H9 (cell line): ENCODE measurements around the gene ACVR1B. TPM values are rescaled to one million over a fixed set of nuclear protein-coding genes. Genes with fewer than 3 reads are reported as not detected.

Source experiments
- DNase-seq: peaks from one replicate; pipeline ENCODE4 v3.0.0-alpha.2; 2017
- H2AFZ ChIP-seq: one replicate; pipeline ENCODE4 v1.6.1; 2013; ENCODE audit warnings: mild to moderate bottlenecking, low read length, control low read depth, moderate library complexity
- H2AK5ac ChIP-seq: 2 replicates; pipeline ENCODE4 v1.6.1; 2013; ENCODE audit warnings: low read length, control low read depth, mixed read lengths; ENCODE audit not compliant: insufficient read length
- H2BK120ac ChIP-seq: one replicate; pipeline ENCODE4 v1.6.1; 2013; ENCODE audit warnings: low read depth, mild to moderate bottlenecking, low read length, control low read depth, inconsistent platforms; ENCODE audit not compliant: poor library complexity, severe bottlenecking
- H2BK12ac ChIP-seq: 2 replicates; pipeline ENCODE4 v1.6.1; 2013; ENCODE audit warnings: low read length, control low read depth, mixed read lengths, low read depth; ENCODE audit not compliant: insufficient read length
- H2BK15ac ChIP-seq: 2 replicates; pipeline ENCODE4 v1.6.1; 2013; ENCODE audit warnings: low read depth, low read length, control low read depth
- H2BK20ac ChIP-seq: one replicate; pipeline ENCODE4 v1.6.1; 2013; ENCODE audit warnings: low read depth, mild to moderate bottlenecking, low read length, control low read depth, inconsistent platforms; ENCODE audit not compliant: poor library complexity, severe bottlenecking
- H2BK5ac ChIP-seq: 2 replicates; pipeline ENCODE4 v1.6.1; 2013; ENCODE audit warnings: low read length, control low read depth, mixed read lengths; ENCODE audit not compliant: insufficient read length
- H3K14ac ChIP-seq: 2 replicates; pipeline ENCODE4 v1.6.1; 2013; ENCODE audit warnings: low read length, control low read depth; ENCODE audit not compliant: insufficient read depth
- H3K18ac ChIP-seq: 2 replicates; pipeline ENCODE4 v1.6.1; 2013; ENCODE audit warnings: low read depth, mild to moderate bottlenecking, mixed read lengths, low read length, control low read depth; ENCODE audit not compliant: insufficient read length
- H3K23ac ChIP-seq: 2 replicates; pipeline ENCODE4 v1.6.1; 2013; ENCODE audit warnings: low read length, control low read depth, mixed read lengths, low read depth; ENCODE audit not compliant: insufficient read length
- H3K23me2 ChIP-seq: 2 replicates; pipeline ENCODE4 v1.6.1; 2013; ENCODE audit warnings: low read depth, mild to moderate bottlenecking, mixed read lengths, low read length, control low read depth; ENCODE audit not compliant: insufficient read length, poor library complexity, severe bottlenecking
- H3K27ac ChIP-seq: 2 replicates; pipeline ENCODE4 v1.5.1; 2013; ENCODE audit warnings: low read length, control low read depth, mixed read lengths, low read depth; ENCODE audit not compliant: insufficient read length
- H3K27me3 ChIP-seq: 2 replicates; pipeline ENCODE4 v1.6.1; 2013; ENCODE audit warnings: low read length, control low read depth, inconsistent platforms; ENCODE audit not compliant: insufficient read depth
- H3K4ac ChIP-seq: 2 replicates; pipeline ENCODE4 v1.6.1; 2013; ENCODE audit warnings: low read depth, mild to moderate bottlenecking, control low read depth, inconsistent platforms, low read length, moderate library complexity
- H3K4me1 ChIP-seq: 2 replicates; pipeline ENCODE4 v1.6.1; 2013; ENCODE audit warnings: low read length, control low read depth, inconsistent platforms; ENCODE audit not compliant: insufficient read depth
- H3K4me2 ChIP-seq: 2 replicates; pipeline ENCODE4 v1.6.1; 2013; ENCODE audit warnings: low read length, control low read depth, mixed read lengths; ENCODE audit not compliant: insufficient read length, insufficient read depth
- H3K56ac ChIP-seq: 2 replicates; pipeline ENCODE4 v1.6.1; 2013; ENCODE audit warnings: low read depth, mild to moderate bottlenecking, mixed read lengths, low read length, control low read depth; ENCODE audit not compliant: insufficient read length
- H3K79me1 ChIP-seq: 2 replicates; pipeline ENCODE4 v1.6.1; 2013; ENCODE audit warnings: low read depth, mild to moderate bottlenecking, moderate library complexity, low read length, control low read depth, inconsistent platforms; ENCODE audit not compliant: insufficient read depth, poor library complexity, severe bottlenecking
- H3K79me2 ChIP-seq: 2 replicates; pipeline ENCODE4 v1.6.1; 2013; ENCODE audit warnings: low read length, control low read depth, inconsistent platforms; ENCODE audit not compliant: insufficient read depth
- H3K9ac ChIP-seq: 2 replicates; pipeline ENCODE4 v1.6.1; 2013; ENCODE audit warnings: low read length, control low read depth, mixed read lengths; ENCODE audit not compliant: insufficient read length; ENCODE audit errors: extremely low read depth
- H3K9me3 ChIP-seq: one replicate; pipeline ENCODE4 v1.6.1; 2013; ENCODE audit warnings: low read depth, low read length, inconsistent platforms; ENCODE audit not compliant: control insufficient read depth
- H3T11ph ChIP-seq: one replicate; pipeline ENCODE4 v1.6.1; 2013; ENCODE audit warnings: mild to moderate bottlenecking, low read length, control low read depth, inconsistent platforms
- H4K20me1 ChIP-seq: one replicate; pipeline ENCODE4 v1.6.1; 2013; ENCODE audit not compliant: control insufficient read depth, insufficient read length, insufficient read depth
- H4K5ac ChIP-seq: 2 replicates; pipeline ENCODE4 v1.6.1; 2013; ENCODE audit warnings: low read depth, mild to moderate bottlenecking, mixed read lengths, low read length, control low read depth; ENCODE audit not compliant: insufficient read length
- H4K8ac ChIP-seq: replicated peaks from 2 replicates; pipeline ENCODE4 v1.6.1; 2013; ENCODE audit warnings: low read length, control low read depth, mixed read lengths, low read depth; ENCODE audit not compliant: insufficient read length
- H4K91ac ChIP-seq: 2 replicates; pipeline ENCODE4 v1.6.1; 2013; ENCODE audit warnings: low read depth, mild to moderate bottlenecking, moderate library complexity, mixed read lengths, low read length, control low read depth; ENCODE audit not compliant: insufficient read length
- H3K27ac Mint-ChIP-seq, 3 experiments: 2 replicates in 2 of 3; 3 replicates in 1 of 3; pipeline ENCODE4 v1.8.0; 2020 to 2021; ENCODE audit warnings: mixed read lengths in 3 of 3, mild to moderate bottlenecking in 1 of 3, moderate library complexity in 1 of 3
- H3K27me3 Mint-ChIP-seq: 2 replicates; pipeline ENCODE4 v1.8.0; 2021; ENCODE audit warnings: low read depth, mild to moderate bottlenecking, moderate library complexity, mixed read lengths
- H3K36me3 Mint-ChIP-seq, 3 experiments: 2 replicates in 2 of 3; 3 replicates in 1 of 3; pipeline ENCODE4 v1.8.0; 2020 to 2021; ENCODE audit warnings: low read depth in 3 of 3, mixed read lengths in 3 of 3; ENCODE audit not compliant: insufficient read depth in 1 of 3
- H3K4me1 Mint-ChIP-seq, 2 experiments: 2 replicates each; pipeline ENCODE4 v1.8.0; 2020; ENCODE audit warnings: mixed read lengths in 2 of 2
- H3K4me3 Mint-ChIP-seq, 2 experiments: 2 replicates in 1 of 2; 3 replicates in 1 of 2; pipeline ENCODE4 v1.8.0; 2020 to 2021; ENCODE audit warnings: mild to moderate bottlenecking in 2 of 2, mixed read lengths in 2 of 2, moderate library complexity in 1 of 2
- H3K9me3 Mint-ChIP-seq, 2 experiments: 2 replicates in 1 of 2; 3 replicates in 1 of 2; pipeline ENCODE4 v1.8.0; 2020; ENCODE audit warnings: mild to moderate bottlenecking in 2 of 2, mixed read lengths in 2 of 2, moderate library complexity in 1 of 2
- CTCF ChIP-seq: fragments of 200-600 bp; sonication (generic); conservative IDR thresholded peaks from 3 replicates; pipeline ENCODE4 v1.8.0; 2021; ENCODE audit warnings: antibody characterized with exemption, mild to moderate bottlenecking
- WGBS: extraction: QIAGEN DNeasy Blood & Tissue Kit; methylation state at CpG from one replicate; pipeline ENCODE4 v1.1.7; 2013; ENCODE audit warnings: missing lambda C conversion rate, low lambda C conversion rate, mixed read lengths; ENCODE audit not compliant: insufficient read length; ENCODE audit errors: extremely low coverage; 5-methylcytosine and 5-hydroxymethylcytosine counted together
- total RNA-seq: library from RNA; stranded (reverse); gene quantifications from 2 replicates; pipeline ENCODE4 v1.2.1, GENCODE V29; 2021

Gene ACVR1B
- total RNA-seq, 1 experiment from 2014 or later, result 16.3 TPM

DNA sequence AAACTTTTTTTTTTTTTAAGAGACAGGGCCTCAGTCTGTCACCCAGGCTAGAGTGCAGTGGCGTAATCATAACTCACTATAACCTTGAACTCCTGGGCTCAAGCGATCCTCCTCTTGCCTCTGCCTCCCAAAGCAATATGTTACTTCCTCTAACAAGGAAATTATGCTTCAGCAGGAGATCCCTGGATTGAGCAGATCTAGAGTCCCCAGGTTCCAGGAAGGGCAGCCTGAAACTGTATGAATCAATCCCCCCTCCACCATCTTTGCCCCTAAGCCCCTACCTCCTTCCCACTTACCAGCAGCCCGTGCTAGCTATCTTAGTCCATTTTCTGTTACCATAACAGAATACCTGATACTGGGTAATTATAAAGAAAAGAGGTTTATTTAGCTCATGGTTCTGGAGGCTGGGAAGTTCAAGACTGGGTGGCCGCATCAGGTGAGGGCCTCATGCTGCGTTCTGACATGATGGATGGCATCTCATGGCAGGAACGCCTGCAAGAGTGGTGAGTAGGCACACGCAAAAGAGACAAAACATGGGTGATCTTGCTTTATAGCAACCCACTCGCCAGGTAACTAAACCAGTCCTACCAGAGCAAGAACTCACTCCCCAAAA is 60.2 kb downstream of the ACVR1B start:
- Histone ChIP-seq H3K9me3 (no peaks in the 10 kb centered on the region), H2BK15ac (no peak overlapping the region), H3K4ac (no peak overlapping the region), H4K20me1 (no peaks in the 10 kb centered on the region), H3K18ac (no peak overlapping the region), H4K91ac (no peak overlapping the region), H3K79me2 (no peaks in the 10 kb centered on the region), H3K9ac (no peak overlapping the region), H2BK120ac (no peak overlapping the region), H3K14ac (no peak overlapping the region), H2BK20ac (no peak overlapping the region), H3K79me1 (no peaks in the 10 kb centered on the region), H4K5ac (no peak overlapping the region), H2AFZ (no peak overlapping the region), H3K27ac (no peak overlapping the region), H4K8ac (no peak overlapping the region), H2BK12ac (no peak overlapping the region), H3K27me3 (peaks cover 7% of the 10 kb centered on the region; the same call in 1 of the 2 replicates), H2BK5ac (no peak overlapping the region), H3T11ph (no peak overlapping the region), H3K4me1 (peaks cover 5% of the 10 kb centered on the region; the same call in 1 of the 2 replicates), H3K56ac (no peak overlapping the region), H3K4me2 (no peak overlapping the region), H3K23me2 (peaks cover 4% of the 10 kb centered on the region), H2AK5ac (no peak overlapping the region), H3K23ac (no peak overlapping the region)
- Mint-ChIP-seq H3K9me3 (no peaks in the 10 kb centered on the region; a peak in 1 of 5 replicates), H3K4me1 (peaks cover 26 to 45% of the 10 kb centered on the region in 2 experiments), H3K27me3 (peaks cover 79% of the 10 kb centered on the region), H3K27ac (no peak overlapping the region), H3K36me3 (peaks cover 0 to 14% (median 14%) of the 10 kb centered on the region in 3 experiments; a peak in 4 of 7 replicates), H3K4me3 (no peak overlapping the region)
- no peak for DNase-seq
- TF ChIP-seq CTCF, result no peak
- no CpG with 5 or more reads among the region's 8 CpGs for WGBS
